Dendritic cell treated with granulocyte-macrophage colony-stimulating factor and Interleukin-4, amounts not matched to agents 40 ng/mL and 50 ng/mL, for 4 days (primary cell): ENCODE results near the gene REPS2.
"Not testable (repeated sequence)": the region's sequence is repeated elsewhere in the genome, so short reads cannot be mapped to it uniquely, and the experiment has no call there.

Source experiments
- H3K27ac Mint-ChIP-seq: one replicate; pipeline ENCODE4 v1.8.0; 2022; ENCODE audit warnings: mild to moderate bottlenecking, mixed read lengths
- H3K27me3 Mint-ChIP-seq: one replicate; pipeline ENCODE4 v1.8.0; 2022; ENCODE audit warnings: mild to moderate bottlenecking, mixed read lengths
- H3K36me3 Mint-ChIP-seq: one replicate; pipeline ENCODE4 v1.8.0; 2022; ENCODE audit warnings: low read depth, mixed read lengths
- H3K4me1 Mint-ChIP-seq: one replicate; pipeline ENCODE4 v1.8.0; 2022; ENCODE audit warnings: low read depth, mixed read lengths
- H3K4me3 Mint-ChIP-seq: one replicate; pipeline ENCODE4 v1.8.0; 2022; ENCODE audit warnings: mild to moderate bottlenecking, moderate library complexity, mixed read lengths
- H3K9me3 Mint-ChIP-seq: one replicate; pipeline ENCODE4 v1.8.0; 2022; ENCODE audit warnings: mixed read lengths
- intact Hi-C: fragments of 100-400 bp; cut with micrococcal nuclease; formaldehyde crosslinking; loops from one replicate; pipeline ENCODE4 v1.15.0; 2022

Gene REPS2

GRCh38 chrX:16931855-16932575 is 14.4 kb upstream of the REPS2 start:
- H3K27me3 Mint-ChIP-seq: no peaks in the 10 kb centered on the region
- no peaks in the 10 kb centered on the region for H3K9me3 Mint-ChIP-seq
- no peak overlapping the region for H3K27ac Mint-ChIP-seq
- peaks cover 4% of the 10 kb centered on the region for H3K4me1 Mint-ChIP-seq
- H3K36me3 Mint-ChIP-seq: no peaks in the 10 kb centered on the region
- H3K4me3 Mint-ChIP-seq: no peak overlapping the region
- intact Hi-C loops: no loop called here

- H3K27ac Mint-ChIP-seq: no peak overlapping the region
- H3K9me3 Mint-ChIP-seq: no peaks in the 10 kb centered on the region
- H3K27me3 Mint-ChIP-seq: no peaks in the 10 kb centered on the region
- no peak overlapping the region for H3K4me3 Mint-ChIP-seq
- no peaks in the 10 kb centered on the region for H3K36me3 Mint-ChIP-seq
- H3K4me1 Mint-ChIP-seq: peaks cover 4% of the 10 kb centered on the region
- intact Hi-C loops: no loop called here
Measured at GRCh38 chrX:16934185-16934584, 12.3 kb upstream of the REPS2 start.

GRCh38 chrX:16946971-16947562 is 609 bp downstream of the REPS2 start:
- intact Hi-C loops: loop anchor here (5.0 to 10.0 kb wide), 3 partner anchors 52 to 90 kb away; partner anchors contain the start of gene RBBP7
- no peaks in the 10 kb centered on the region for H3K9me3 Mint-ChIP-seq
- H3K27me3 Mint-ChIP-seq: peaks cover 5% of the 10 kb centered on the region
- H3K27ac Mint-ChIP-seq: peak overlapping the region; percentile 82
- H3K4me3 Mint-ChIP-seq: peak overlapping the region; percentile 94
- peaks cover 5% of the 10 kb centered on the region for H3K4me1 Mint-ChIP-seq
- peaks cover 6% of the 10 kb centered on the region for H3K36me3 Mint-ChIP-seq

DNA sequence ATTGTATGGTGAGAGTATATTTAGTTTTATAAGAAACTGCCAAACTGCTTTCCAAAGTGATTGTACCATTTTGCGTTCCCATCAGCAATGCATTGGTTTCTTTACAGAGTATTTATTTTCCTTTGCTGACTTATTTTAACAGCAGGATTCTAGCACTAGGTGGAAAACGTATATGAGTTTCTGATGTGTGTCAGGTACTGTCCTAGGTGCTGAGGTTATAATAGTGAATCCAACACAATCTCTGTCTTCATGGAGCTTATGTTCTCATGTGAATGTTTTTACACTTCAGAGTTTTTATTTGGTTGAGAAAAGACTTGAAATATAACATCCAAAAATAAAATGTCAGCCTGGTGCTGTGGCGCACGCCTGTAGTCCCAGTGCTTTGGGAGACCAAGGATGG is 4.0 kb downstream of the REPS2 start:
- no peak overlapping the region for H3K27ac Mint-ChIP-seq
- intact Hi-C loops: no loop called here
- H3K4me3 Mint-ChIP-seq: no peak overlapping the region
- peaks cover 9% of the 10 kb centered on the region for H3K4me1 Mint-ChIP-seq
- no peaks in the 10 kb centered on the region for H3K9me3 Mint-ChIP-seq
- peaks cover 6% of the 10 kb centered on the region for H3K36me3 Mint-ChIP-seq
- no peaks in the 10 kb centered on the region for H3K27me3 Mint-ChIP-seq

- intact Hi-C loops: no loop called here
- Mint-ChIP-seq H3K36me3 (no peaks in the 10 kb centered on the region), H3K27ac (no peak overlapping the region), H3K9me3 (no peaks in the 10 kb centered on the region), H3K27me3 (no peaks in the 10 kb centered on the region), H3K4me3 (no peak overlapping the region), H3K4me1 (peaks cover 18% of the 10 kb centered on the region)
Measured at GRCh38 chrX:16953606-16954211, 7.3 kb downstream of the REPS2 start.

DNA sequence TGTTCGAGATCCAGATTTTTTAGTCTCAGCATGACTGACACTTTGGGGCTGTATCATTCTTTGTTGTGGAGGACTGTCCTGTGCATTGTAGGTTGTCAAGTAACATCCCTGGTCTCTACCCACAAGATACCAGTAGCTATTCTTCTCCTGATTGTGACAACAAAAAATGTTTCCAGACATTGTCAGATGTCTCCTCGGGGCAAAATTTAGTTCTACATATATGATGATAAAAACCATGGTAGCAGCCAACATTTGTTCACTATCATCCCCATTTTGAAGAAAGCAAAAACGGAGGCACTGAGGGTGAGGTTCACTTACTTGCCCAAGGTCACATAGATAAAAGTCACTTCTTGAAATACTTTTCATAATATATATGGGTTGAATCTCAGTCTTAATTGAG is 11.3 kb downstream of the REPS2 start:
- Mint-ChIP-seq H3K27ac (no peak overlapping the region), H3K4me1 (peaks cover 13% of the 10 kb centered on the region), H3K4me3 (no peak overlapping the region), H3K36me3 (no peaks in the 10 kb centered on the region), H3K9me3 (no peaks in the 10 kb centered on the region), H3K27me3 (no peaks in the 10 kb centered on the region)
- intact Hi-C loops: no loop called here

- no peaks in the 10 kb centered on the region for H3K36me3 Mint-ChIP-seq
- H3K4me1 Mint-ChIP-seq: peaks cover 13% of the 10 kb centered on the region
- no peaks in the 10 kb centered on the region for H3K9me3 Mint-ChIP-seq
- H3K27me3 Mint-ChIP-seq: no peaks in the 10 kb centered on the region
- intact Hi-C loops: no loop called here
- H3K4me3 Mint-ChIP-seq: no peak overlapping the region
- no peak overlapping the region for H3K27ac Mint-ChIP-seq
Measured at GRCh38 chrX:16958356-16958755, 11.9 kb downstream of the REPS2 start.

- H3K4me3 Mint-ChIP-seq, H3K9me3 Mint-ChIP-seq, intact Hi-C loops, H3K27ac Mint-ChIP-seq, H3K36me3 Mint-ChIP-seq, H3K4me1 Mint-ChIP-seq, H3K27me3 Mint-ChIP-seq: not testable (repeated sequence)
Measured at GRCh38 chrX:16962661-16963060, 16.2 kb downstream of the REPS2 start.

GRCh38 chrX:16963216-16963615 is 16.8 kb downstream of the REPS2 start:
- no peaks in the 10 kb centered on the region for H3K4me1 Mint-ChIP-seq
- H3K27ac Mint-ChIP-seq: no peak overlapping the region
- no peaks in the 10 kb centered on the region for H3K9me3 Mint-ChIP-seq
- no peak overlapping the region for H3K4me3 Mint-ChIP-seq
- H3K27me3 Mint-ChIP-seq: no peaks in the 10 kb centered on the region
- intact Hi-C loops: no loop called here
- H3K36me3 Mint-ChIP-seq: no peaks in the 10 kb centered on the region

DNA sequence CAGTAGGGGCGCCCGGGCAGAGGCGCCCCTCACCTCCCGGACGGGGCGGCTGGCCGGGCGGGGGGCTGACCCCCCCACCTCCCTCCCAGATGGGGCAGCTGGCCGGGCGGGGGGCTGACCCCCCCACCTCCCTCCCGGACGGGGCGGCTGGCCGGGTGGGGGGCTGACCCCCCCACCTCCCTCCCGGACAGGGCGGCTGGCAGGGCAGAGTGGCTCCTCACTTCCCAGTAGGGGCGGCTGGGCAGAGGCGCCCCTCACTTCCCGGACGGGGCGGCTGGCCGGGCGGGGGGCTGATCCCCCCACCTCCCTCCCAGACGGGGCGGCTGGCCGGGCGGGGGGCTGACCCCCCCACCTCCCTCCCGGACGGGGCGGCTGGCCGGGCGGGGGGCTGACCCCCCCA is 18.5 kb downstream of the REPS2 start:
- H3K4me3 Mint-ChIP-seq, H3K27me3 Mint-ChIP-seq, H3K9me3 Mint-ChIP-seq, intact Hi-C loops, H3K27ac Mint-ChIP-seq, H3K36me3 Mint-ChIP-seq, H3K4me1 Mint-ChIP-seq: not testable (repeated sequence)

DNA sequence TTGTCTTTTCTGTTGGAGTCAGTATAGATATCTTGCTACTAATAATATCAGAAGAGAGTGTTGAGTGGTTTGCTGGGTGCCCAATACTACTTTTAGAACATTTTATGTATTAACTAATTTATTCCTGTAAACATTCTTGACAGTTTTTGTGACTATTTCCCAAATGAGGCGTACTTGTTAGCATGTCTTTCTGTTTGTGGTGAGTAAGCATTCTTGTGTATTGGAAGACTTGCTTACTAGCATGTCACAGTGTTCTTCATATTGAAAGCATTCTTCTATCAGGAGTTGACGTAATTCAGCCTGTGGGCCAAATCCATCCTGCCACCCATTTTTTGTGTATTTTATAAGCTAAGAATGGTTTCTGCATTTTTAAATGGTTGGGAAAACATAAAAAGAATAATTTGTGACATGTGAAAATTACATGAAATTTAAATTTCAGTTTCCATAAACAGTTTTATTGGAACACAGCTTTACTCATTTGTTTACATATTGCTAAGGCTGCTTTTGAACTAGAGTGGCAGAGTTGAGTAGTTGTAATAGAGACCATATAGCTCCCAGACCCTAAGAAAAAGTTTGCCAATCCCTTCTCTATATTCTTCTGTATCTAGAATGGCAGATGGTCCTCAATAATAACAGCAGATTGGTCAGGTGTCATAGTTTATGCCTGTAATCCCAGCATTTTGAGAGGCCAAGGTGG is 20.4 kb downstream of the REPS2 start:
- Mint-ChIP-seq H3K27ac (no peak overlapping the region), H3K36me3 (no peaks in the 10 kb centered on the region), H3K9me3 (no peaks in the 10 kb centered on the region), H3K27me3 (no peaks in the 10 kb centered on the region), H3K4me1 (peaks cover 5% of the 10 kb centered on the region), H3K4me3 (no peak overlapping the region)
- intact Hi-C loops: no loop called here

DNA sequence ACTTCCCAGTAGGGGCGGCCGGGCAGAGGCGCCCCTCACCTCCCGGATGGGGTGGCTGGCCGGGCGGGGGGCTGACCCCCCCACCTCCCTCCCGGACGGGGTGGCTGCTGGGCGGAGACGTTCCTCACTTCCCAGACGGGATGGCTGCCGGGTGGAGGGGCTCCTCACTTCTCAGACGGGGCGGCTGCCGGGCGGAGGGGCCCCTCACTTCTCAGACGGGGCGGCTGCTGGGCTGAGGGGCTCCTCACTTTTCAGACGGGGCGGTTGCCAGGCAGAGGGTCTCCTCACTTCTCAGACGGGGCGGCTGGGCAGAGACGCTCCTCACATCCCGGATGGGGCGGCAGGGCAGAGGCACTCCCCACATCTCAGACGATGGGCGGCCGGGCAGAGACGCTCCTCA is 22.3 kb downstream of the REPS2 start:
- H3K27ac Mint-ChIP-seq, H3K9me3 Mint-ChIP-seq, H3K4me1 Mint-ChIP-seq, intact Hi-C loops, H3K4me3 Mint-ChIP-seq, H3K36me3 Mint-ChIP-seq, H3K27me3 Mint-ChIP-seq: not testable (repeated sequence)

- Mint-ChIP-seq H3K36me3 (no peaks in the 10 kb centered on the region), H3K27ac (no peak overlapping the region), H3K27me3 (no peaks in the 10 kb centered on the region), H3K4me3 (no peak overlapping the region), H3K4me1 (peaks cover 5% of the 10 kb centered on the region), H3K9me3 (no peaks in the 10 kb centered on the region)
- intact Hi-C loops: no loop called here
Measured at GRCh38 chrX:16970977-16971376, 24.5 kb downstream of the REPS2 start.

GRCh38 chrX:16971694-16972093 is 25.2 kb downstream of the REPS2 start:
- Mint-ChIP-seq H3K36me3 (no peaks in the 10 kb centered on the region), H3K27me3 (no peaks in the 10 kb centered on the region), H3K4me3 (no peak overlapping the region), H3K27ac (no peak overlapping the region), H3K4me1 (peaks cover 5% of the 10 kb centered on the region), H3K9me3 (no peaks in the 10 kb centered on the region)
- intact Hi-C loops: no loop called here
